HG03064 (cell line): ENCODE measurements around the gene TSPAN4.

Experiments
- ATAC-seq: cut with Tn5 transposase; IDR thresholded peaks from one replicate; pipeline ENCODE4 v1.9.1; 2021; ENCODE audit warnings: low read depth; ENCODE audit not compliant: unreplicated experiment

TSPAN4 gene

DNA sequence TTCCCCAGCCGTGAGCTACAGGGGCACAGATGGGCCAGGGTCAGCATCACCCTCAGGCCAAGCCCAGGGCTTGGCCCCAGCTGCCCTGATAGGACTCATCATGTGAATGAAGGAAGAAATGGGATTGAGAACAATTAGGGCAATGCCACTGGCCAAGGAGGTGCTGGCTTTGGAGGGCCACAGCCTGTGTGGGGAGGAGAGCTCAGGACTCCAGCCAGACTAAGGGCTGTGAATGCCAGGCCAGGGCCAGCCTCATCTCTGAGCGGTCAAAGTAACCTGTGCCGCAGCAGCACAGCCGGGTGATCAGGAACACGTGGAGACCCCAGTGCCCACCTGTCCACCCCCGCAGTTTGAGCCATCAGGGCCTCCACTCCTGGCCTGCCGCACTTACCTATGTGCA, 57.9 kb downstream of the TSPAN4 start:
- ATAC-seq: no peak

DNA sequence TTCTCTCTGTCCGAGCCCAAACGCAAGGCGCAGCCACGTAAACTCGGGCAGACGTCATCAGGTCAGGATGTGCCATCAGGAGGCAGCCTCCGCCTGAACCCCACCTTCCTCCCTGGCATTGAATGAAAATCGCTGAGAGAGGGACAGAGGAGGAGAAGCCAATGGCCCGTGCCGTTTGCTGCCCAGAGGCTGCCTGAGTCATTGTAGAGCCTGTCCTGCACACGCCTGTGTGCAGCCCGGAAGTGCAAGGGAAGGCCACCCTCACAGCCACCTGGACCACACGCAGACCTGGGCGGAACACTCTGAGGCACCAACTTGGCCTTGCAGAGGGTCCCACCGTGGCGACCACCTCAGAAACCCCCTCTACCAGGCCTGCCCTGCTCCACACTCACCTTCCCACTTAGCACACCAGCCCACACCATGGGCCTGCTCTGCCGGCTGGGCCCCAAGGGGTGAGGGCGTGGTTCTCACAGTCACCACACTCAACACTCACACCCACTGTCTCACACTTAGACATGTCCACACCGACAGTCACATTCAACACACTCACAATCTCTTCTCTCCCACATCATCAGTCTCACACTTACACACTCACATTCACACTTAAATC, 58.9 kb downstream of the TSPAN4 start:
- ATAC-seq: no peak

DNA sequence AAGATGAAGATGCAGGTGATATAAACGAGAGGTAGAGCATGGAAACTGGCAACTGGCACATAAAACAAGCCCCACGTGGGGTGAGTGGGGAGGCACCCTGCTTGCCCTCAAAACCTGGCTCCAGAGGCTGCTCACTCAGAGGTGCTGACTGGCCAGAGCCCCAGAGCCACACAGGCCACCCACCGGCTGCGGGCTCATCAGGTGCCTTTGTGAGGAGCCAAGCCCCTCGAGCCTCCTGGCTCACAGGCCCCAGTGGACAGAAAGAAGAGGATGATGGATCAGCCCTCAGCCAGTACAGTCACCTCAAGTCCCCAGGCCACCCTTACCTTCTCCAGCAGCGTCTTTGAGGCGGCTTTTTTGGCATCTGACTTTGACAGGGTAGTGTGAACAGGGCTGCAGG, 61.7 kb downstream of the TSPAN4 start:
- no peak for ATAC-seq

DNA sequence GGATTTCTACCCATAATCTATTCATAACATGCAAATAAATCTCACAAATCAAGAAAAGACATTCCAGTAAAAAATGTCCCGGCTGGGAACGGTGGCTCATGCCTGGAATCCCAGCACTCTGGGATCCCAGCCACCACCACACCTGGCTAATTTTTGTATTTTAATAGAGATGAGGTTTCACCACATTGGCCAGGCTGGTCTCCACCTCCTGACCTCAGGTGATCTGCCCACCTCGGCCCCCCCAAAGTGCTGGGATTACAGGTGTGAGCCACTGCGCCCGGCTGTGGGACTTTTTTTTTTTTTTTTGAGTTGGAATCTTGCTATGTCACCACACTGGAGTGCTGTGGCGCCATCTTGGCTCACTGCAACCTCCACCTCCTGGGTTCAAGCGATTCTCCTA, 63.3 kb downstream of the TSPAN4 start:
- no peak for ATAC-seq

DNA sequence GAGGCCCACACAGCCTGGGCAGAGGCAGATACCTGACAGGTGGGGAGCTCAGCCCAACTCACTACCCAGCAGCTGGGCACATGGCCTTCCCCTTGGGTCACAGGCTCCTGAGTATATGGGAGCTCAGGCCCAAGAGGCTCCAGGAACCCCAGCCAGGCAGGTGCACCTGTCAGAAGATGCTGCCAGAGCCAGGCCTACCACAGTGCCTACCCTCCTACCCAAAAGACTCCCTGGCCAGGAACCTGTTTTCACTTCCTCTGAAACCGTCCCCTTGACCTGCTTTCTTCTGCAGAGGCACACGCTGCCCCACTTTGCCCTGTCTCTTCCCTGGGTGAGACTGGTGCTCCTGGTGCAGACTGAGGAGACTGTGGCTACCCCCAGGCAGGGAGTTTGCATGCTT, 65.0 kb downstream of the TSPAN4 start:
- ATAC-seq: no peak

DNA sequence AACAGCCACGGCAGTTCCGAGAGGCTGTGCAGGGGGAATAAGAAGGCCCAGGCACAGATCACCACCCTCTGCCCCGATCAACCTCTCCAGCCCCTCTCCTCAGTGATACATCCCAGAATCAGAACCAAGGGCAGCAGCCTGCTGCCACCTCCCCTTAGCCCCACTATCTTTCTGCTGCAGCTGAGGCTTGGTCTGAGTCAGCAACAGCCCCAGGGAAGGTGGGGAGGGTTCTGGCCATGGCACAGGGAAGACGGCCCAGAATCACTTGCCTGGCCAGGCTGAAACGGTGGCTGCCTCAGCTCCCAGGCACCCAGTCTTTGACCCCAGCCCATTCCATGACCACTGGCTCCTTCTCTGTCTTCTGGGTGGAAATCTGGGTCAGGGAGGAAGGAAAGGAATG, 65.6 kb downstream of the TSPAN4 start:
- ATAC-seq: no peak

DNA sequence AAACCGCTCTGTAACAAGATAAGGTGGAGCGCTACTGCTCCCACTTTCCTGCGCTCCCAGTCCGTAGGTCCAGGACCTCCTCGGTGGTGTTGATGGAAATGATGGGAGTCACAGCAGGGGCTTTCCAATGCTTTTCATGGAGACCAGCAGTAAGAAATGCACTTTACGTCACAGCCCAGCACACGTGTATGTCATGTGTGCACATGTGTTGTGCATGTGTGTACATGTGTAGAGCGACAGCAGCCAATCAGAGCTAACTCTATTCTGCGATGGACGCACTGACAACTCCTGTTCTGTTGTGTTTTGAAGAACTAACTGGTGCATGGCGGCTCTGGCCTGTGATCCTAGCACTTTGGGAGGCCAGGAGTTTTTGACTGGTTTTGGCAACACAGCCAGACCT, 66.8 kb downstream of the TSPAN4 start:
- ATAC-seq: no peak

DNA sequence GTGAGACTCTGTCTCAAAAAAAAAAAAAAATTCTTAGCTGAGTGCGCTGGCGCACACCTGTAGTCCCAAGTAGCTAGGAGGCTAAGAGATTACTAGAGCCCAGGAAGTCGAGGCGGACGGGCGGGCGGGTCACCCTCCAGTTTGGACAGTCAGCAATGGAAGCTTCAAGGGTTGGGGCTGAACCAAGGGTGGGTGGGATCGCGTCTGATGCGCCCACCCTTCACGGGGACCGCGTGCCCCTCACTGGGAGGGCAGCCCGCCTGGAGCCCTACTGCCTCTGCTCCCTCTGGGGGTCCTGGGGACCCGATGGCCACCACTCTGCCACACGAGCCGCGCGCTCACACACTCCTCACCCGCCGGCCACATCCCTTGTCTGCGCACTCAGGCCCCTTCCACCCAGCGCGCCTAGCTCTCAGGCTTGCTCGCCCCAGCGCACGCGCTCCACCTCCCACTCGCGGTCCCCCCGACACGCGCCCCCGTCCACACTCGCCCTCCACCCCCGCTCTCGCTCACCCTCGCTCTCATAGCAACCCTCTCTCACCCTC, 67.5 kb downstream of the TSPAN4 start:
- ATAC-seq: peak; percentile 31

DNA sequence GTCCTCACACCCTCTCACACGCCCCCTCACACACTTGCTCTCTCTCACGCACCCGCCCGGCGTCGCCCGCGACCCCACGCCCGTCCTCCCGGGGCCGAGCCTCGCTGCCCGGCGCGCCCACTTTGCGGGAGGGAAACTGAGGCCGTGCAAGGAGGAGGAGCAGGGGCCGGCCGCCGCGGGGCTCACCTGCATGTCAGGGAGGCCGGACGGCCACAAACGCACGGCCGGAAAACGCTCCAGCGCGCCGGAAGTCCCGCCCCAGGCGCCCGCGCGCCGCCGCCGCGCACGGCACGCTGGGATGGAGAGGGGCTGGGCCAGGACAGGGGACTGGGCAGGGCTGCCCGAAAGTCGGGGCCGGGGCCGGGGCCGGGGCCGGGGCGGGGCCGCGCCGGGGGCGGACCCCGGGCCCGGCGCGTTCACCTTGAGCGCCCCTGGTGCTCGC, 68.0 kb downstream of the TSPAN4 start, which contains the start of gene CHID1:
TSS of gene CHID1 (minus strand) at position 222 of the 442 bp plus-strand sequence. CDS start 5,994 bp downstream, outside the sequence.
- ATAC-seq: peak; percentile 85

DNA sequence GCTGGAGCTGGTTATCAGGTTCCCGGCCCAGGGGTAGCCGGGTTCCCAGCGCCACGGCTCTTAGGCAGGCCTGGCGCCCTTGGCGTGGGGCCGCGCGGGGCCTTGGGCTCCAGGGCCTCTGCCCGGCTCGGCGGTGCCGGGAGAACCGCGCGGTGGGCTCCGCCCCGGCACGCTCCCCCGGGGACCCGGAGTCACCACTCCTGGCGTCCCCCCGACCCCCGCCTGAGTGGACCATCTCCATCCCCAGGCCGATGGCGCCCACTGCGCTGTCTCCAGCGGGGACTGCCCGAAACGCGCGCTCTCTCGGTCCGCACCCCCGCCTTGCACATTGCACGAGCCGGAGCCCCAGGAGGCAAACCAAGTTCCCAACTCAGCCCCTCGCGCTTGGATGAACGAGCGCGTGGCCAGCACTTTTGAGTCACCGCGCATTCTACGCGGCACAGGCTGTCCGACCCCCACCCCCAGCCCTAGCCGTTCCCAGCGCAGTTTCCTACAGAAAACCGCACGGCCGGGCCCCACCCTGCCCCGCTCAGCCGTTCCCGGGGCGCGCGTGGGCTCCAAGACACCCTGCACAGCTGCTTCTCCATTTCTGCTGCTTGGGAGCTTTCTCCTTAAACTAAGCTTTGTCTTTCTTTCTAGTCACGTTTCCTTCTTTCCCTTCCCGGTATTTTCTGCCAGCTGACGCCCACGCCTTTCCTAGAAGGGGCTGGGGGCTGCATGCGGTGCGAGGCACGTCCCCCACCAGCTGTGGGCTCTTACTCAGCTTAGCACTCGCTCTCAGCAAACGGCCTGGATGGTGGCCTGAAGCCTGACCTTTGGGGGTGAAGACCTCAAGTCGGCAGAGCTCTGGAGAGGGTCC, 68.6 kb downstream of the TSPAN4 start:
- peak; percentile 44 for ATAC-seq

DNA sequence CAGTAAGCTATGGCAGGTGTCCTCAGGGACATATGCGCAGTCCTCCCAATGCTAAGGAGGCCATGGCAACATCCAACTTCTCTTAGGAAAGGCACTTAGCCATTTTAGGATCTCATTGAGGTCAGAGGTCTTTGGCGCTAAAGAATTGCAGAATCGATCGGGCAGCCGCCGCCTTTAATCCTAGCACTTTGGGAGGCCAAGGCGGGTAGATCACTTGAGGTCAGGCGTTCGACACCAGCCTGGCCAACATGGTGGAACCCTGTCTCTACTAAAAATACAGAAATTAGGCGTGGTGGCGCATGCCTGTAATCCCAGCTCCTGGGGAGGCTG, 69.2 kb downstream of the TSPAN4 start:
- ATAC-seq: no peak

DNA sequence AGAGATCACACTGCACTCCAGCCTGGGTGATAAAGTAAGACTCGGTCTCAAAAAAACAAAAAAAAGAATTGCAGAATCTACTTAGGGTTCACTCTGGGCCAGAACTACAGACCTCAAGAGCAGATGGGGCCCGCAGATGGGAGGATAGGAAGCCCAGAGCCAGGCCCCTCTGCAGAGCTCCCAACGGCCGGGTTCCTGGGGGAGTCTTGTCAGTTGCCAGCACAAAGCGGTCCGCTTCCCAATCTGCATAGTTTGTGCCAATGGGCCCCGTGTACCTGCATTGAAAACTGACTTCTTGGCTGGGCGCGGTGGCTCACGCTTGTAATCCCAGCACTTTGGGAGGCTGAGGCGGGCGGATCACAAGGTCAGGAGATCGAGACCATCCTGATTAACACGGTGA, 69.6 kb downstream of the TSPAN4 start:
- ATAC-seq: no peak

DNA sequence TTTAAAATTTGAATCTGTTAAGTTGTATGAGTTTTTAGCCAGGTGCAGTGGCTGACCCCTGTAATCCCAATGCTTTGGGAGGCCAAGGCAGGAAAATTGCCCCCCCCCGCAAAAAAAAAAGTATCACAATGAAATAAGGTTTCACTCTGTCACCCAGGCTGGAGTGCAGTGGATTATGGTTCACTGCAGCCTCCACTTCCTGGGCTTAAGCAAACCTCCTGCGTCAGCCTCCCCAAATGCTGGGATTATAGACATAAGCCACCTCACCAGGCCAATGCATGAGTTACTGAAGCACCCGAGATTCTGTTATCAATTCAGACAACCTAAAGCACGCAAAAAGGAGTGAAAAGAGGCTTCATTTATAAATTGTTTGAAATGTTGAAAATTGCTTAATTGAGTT, 70.4 kb downstream of the TSPAN4 start:
- no peak for ATAC-seq

DNA sequence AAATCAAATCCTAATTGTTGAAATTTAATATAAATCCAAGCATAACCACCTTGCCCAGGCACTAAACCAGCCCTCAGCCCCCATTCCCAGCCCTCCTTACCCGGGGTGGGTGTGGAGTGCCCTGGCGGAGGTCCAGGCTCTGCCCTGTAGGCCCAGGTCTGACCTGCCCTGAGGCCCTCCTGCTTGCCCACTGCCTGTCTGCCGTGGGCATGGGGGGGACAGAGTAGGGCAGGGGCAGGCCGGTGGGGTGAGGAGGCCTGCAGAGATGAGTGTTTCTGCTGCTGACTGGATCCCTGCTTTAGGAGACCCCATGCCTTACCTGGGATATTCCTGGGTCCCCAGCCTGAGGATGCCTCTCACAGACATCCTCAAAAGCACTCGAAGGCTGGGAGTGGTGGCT, 71.6 kb downstream of the TSPAN4 start:
- ATAC-seq: no peak

DNA sequence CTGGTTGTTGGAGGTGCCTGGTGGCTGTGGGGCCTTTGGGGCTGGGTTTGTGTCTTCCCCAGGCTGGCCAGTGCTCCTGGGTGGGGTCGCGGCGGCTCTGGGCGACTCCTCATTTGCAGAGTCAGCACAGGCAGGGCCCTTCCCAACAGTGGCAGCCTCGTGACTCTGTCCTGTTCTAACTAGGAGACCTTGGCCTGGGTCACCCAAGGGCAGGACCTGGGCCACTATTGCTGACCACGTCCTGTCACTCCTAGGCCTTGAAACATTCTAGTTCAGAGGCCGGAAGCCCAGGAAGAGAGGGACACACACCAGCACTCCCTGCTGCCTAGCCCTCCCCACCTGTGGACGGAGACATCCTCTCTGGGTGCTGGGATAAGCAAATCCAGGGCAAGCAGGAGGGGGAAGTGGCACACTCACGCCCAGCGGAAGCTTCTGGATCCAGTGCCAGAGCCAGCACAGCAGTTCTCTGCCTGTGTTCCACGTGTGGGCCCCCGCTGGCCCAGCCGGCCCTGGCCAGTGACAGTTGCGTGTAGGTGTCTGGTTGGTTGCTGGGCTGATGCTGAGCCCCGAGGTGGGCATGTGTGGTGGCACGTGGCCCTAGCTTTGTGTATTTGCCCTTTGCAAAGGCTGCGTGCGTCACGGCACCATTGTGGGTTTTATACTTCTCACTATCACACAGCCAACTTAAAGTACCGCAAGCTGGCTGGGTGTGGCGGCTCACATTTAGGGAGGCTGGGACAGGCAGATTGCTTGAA, 72.3 kb downstream of the TSPAN4 start:
- ATAC-seq: no peak
